ENCODE measurements around the gene SORCS2.

Gene SORCS2

GRCh38 chr4:7741946-7742806 lies 549.8 kb downstream of the SORCS2 start:
- no peak overlapping the region for H3K27ac ChIP-seq
- TF ChIP-seq CTCF (conservative IDR thresholded peaks at IDR 0.05): no peak

- no peak overlapping the region for H3K27ac ChIP-seq
- TF ChIP-seq CTCF (conservative IDR thresholded peaks at IDR 0.05): no peak
Observed at GRCh38 chr4:7742807-7743280, 550.5 kb downstream of the SORCS2 start.

GRCh38 chr4:7744142-7744804 lies 551.9 kb downstream of the SORCS2 start:
- H3K27ac ChIP-seq: no peak overlapping the region

GRCh38 chr4:7745301-7745885 lies 553.1 kb downstream of the SORCS2 start:
- no peak for TF ChIP-seq CTCF (conservative IDR thresholded peaks at IDR 0.05)
- no peak overlapping the region for H3K27ac ChIP-seq

More at GRCh38 chr4:7744142-7744804, 551.9 kb downstream of the SORCS2 start:
- no peak for TF ChIP-seq CTCF (conservative IDR thresholded peaks at IDR 0.05)

- H3K27ac ChIP-seq: no peak overlapping the region
- no peak for TF ChIP-seq CTCF (conservative IDR thresholded peaks at IDR 0.05)
Observed at GRCh38 chr4:7746351-7747061, 554.2 kb downstream of the SORCS2 start.

- H3K27ac ChIP-seq: no peak overlapping the region
- TF ChIP-seq CTCF (conservative IDR thresholded peaks at IDR 0.05): no peak
Observed at GRCh38 chr4:7747062-7747385, 554.7 kb downstream of the SORCS2 start.

GRCh38 chr4:7747566-7747965 lies 555.2 kb downstream of the SORCS2 start:
- H3K27ac ChIP-seq: no peak overlapping the region
- TF ChIP-seq CTCF (conservative IDR thresholded peaks at IDR 0.05): no peak
